Epithelial cell of proximal tubule (primary cell): ENCODE data around the gene IZUMO2. TPM values are rescaled to one million over a fixed set of nuclear protein-coding genes. Genes with fewer than 3 reads are reported as not detected.

Source experiments
- DNase-seq: peaks from one replicate; pipeline ENCODE4 v3.0.0-alpha.2; 2011; ENCODE audit warnings: low read depth
- H3K4me3 ChIP-seq: 2 replicates; pipeline ENCODE4 v1.5.1; 2011; ENCODE audit warnings: low read depth, mild to moderate bottlenecking, low read length
- CTCF ChIP-seq: conservative IDR thresholded peaks from 2 replicates; pipeline ENCODE4 v1.5.1; 2012; ENCODE audit warnings: low read depth, mild to moderate bottlenecking, low read length
- total RNA-seq: library from RNA; depleted of rRNA; stranded (reverse); fragments of >200 nt; gene quantifications from 2 replicates; pipeline ENCODE4 v1.2.3, GENCODE V29; 2015

The IZUMO2 gene
- total RNA-seq, 1 donor from 2014 or later = 0.29 TPM

GRCh38 chr19:50198431-50199258, 35.6 kb upstream of the IZUMO2 start:
- no peak overlapping the region for H3K4me3 ChIP-seq
- no peak for TF ChIP-seq CTCF
- no peak for DNase-seq

- DNase-seq = no peak
- no peak overlapping the region for H3K4me3 ChIP-seq
- TF ChIP-seq CTCF = no peak
These were observed 34.3 kb upstream of the IZUMO2 start for GRCh38 chr19:50197348-50197747.

GRCh38 chr19:50196322-50196932, 33.3 kb upstream of the IZUMO2 start:
- DNase-seq = no peak
- no peak for TF ChIP-seq CTCF
- no peak overlapping the region for H3K4me3 ChIP-seq

GRCh38 chr19:50195224-50195623, 32.1 kb upstream of the IZUMO2 start:
- no peak for TF ChIP-seq CTCF
- H3K4me3 ChIP-seq = no peak overlapping the region
- no peak for DNase-seq

GRCh38 chr19:50192463-50193211, 29.6 kb upstream of the IZUMO2 start:
- DNase-seq = no peak
- no peak for TF ChIP-seq CTCF
- no peak overlapping the region for H3K4me3 ChIP-seq

GRCh38 chr19:50191216-50191615, 28.1 kb upstream of the IZUMO2 start:
- no peak for DNase-seq
- TF ChIP-seq CTCF = no peak
- no peak overlapping the region for H3K4me3 ChIP-seq
